T-helper 1 cell treated with Interleukin-12 subunit alpha and Interleukin-12 subunit beta and Interleukin-4 antibody, amounts not matched to agents 30 μg/mL and 1 μg/mL, for 36 hours (primary cell): Measurements from ENCODE around the gene FAM25A.
"Not testable (repeated sequence)": the region's sequence is repeated elsewhere in the genome, so short reads cannot be mapped to it uniquely, and the experiment has no call there.

Experiments used
- H3K27ac Mint-ChIP-seq: one replicate; pipeline ENCODE4 v1.8.0; 2021; ENCODE audit warnings: mild to moderate bottlenecking, mixed read lengths
- H3K27me3 Mint-ChIP-seq: one replicate; pipeline ENCODE4 v1.8.0; 2021; ENCODE audit warnings: low read depth, mixed read lengths
- H3K36me3 Mint-ChIP-seq: one replicate; pipeline ENCODE4 v1.8.0; 2021; ENCODE audit warnings: low read depth, mixed read lengths
- H3K4me1 Mint-ChIP-seq: one replicate; pipeline ENCODE4 v1.8.0; 2021; ENCODE audit warnings: low read depth, mixed read lengths
- H3K4me3 Mint-ChIP-seq: one replicate; pipeline ENCODE4 v1.8.0; 2021; ENCODE audit warnings: mild to moderate bottlenecking, moderate library complexity, mixed read lengths
- H3K9me3 Mint-ChIP-seq: one replicate; pipeline ENCODE4 v1.8.0; 2021; ENCODE audit warnings: mixed read lengths

The FAM25A gene

DNA sequence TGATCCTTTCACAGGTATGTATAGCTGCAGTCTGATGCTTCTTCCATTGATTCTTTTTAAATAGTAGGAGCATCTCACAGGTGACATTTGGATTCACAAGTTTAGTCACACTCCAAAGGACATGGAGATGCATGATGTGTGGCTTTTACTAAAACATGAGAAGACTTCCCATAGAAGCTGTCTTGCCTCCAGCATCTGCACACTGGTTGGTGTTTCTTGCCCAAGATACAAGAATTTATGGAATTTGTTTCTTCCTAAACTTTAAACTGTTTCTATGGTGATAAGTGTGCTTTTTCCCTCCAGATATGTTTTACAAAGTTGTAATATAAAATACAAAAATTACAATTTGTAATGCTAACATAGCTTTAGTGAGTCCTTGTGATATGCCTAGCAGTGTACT is 27.6 kb upstream of the FAM25A start:
- Mint-ChIP-seq H3K4me3 (no peak overlapping the region), H3K36me3 (no peaks in the 10 kb centered on the region), H3K27ac (no peak overlapping the region), H3K9me3 (no peaks in the 10 kb centered on the region), H3K27me3 (peaks cover 36% of the 10 kb centered on the region), H3K4me1 (no peaks in the 10 kb centered on the region)

- no peak overlapping the region for H3K27ac Mint-ChIP-seq
- no peaks in the 10 kb centered on the region for H3K36me3 Mint-ChIP-seq
- H3K9me3 Mint-ChIP-seq, result no peaks in the 10 kb centered on the region
- peaks cover 32% of the 10 kb centered on the region for H3K27me3 Mint-ChIP-seq
- H3K4me3 Mint-ChIP-seq, result no peak overlapping the region
- no peaks in the 10 kb centered on the region for H3K4me1 Mint-ChIP-seq
Measured at GRCh38 chr10:86992929-86993328, 27.2 kb upstream of the FAM25A start.

DNA sequence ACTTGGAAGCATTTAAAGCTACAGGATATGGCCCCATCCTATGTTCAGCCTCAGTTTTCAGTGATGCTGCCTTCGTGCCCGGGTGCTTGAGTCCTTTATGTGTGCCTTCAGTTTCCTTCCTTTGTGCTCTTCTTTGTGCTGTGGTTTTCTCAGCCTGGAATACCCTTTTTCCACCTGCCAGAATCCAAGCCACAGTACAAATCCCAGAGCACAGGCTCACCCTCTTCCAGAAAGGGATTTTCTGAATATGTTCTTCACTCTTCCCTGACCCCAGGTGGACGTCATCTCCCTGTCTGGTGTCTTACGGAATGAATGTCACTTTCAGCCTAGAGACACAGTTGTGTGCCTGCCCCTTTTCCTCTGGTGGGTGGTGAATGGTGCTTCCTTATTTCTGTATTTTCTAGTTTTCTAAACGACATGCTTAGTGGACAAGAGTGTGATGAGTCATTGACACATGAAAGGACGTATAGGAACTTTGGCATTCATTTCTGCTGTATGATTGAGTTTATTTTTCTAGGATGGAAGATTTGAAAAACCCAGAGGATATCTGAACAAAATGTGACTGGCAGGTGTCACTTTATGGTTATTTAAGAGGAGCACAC is 20.2 kb upstream of the FAM25A start:
- not testable (repeated sequence) for H3K36me3 Mint-ChIP-seq, H3K27me3 Mint-ChIP-seq, H3K4me3 Mint-ChIP-seq, H3K27ac Mint-ChIP-seq, H3K4me1 Mint-ChIP-seq, H3K9me3 Mint-ChIP-seq

DNA sequence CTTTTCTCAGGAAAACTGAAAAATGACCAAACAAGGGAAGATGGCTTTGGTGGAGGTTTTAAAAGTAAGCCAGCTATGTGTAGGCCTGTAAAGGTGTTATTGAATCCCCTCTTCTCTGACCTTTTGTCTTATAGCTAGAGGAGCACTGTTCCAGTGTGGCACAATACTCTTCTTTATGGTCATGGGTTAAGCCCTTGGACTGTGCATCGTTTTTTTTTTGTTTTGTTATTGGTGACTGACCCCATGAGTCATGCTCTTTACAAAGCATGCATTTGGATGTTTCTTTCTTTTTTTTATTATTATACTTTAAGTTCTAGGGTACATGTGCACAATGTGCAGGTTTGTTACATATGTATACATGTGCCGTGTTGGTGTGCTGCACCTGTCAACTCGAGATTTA is 19.6 kb upstream of the FAM25A start:
- Mint-ChIP-seq H3K9me3 (no peaks in the 10 kb centered on the region), H3K4me1 (no peaks in the 10 kb centered on the region), H3K27me3 (peaks cover 8% of the 10 kb centered on the region), H3K36me3 (no peaks in the 10 kb centered on the region), H3K4me3 (no peak overlapping the region), H3K27ac (no peak overlapping the region)

DNA sequence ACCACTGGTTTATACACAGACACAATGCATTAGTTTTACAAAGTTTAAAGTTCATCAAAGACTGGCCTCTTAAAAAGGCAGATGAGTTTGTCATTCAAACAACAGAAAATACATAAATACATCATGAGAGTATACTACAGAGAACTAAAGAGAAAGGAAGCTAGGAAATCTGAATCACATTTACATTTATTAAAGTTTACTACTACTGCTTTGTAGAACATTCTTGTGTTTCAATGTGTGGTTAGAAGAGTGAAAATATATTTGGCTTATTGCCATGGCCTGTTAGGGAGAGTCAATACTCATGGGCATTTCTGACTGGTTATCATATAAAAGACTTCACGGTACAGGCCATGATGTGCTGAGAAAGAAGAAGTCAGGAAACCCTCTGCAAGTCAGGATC is 13.0 kb upstream of the FAM25A start:
- H3K27ac Mint-ChIP-seq, H3K27me3 Mint-ChIP-seq, H3K36me3 Mint-ChIP-seq, H3K4me1 Mint-ChIP-seq, H3K4me3 Mint-ChIP-seq, H3K9me3 Mint-ChIP-seq: not testable (repeated sequence)

DNA sequence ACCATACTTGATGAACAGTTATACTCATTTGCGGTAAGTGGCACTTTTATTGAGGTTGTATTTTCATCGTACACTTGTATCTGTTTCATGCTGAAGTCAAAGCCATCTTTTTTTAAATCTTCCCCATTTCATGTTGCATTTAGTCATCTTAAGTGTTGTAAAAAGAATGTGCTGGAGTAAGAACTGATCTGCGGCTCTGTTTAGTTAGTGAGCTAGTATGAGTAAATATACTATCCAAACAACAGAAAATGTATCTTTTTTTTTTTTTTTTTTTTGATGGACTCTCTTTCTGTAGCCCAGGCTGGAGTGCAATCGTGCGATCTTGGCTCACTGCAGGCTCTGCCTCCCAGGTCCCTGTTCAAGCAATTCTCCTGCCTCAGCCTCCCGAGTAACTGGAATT is 12.4 kb upstream of the FAM25A start:
- not testable (repeated sequence) for H3K27me3 Mint-ChIP-seq, H3K4me1 Mint-ChIP-seq, H3K27ac Mint-ChIP-seq, H3K36me3 Mint-ChIP-seq, H3K4me3 Mint-ChIP-seq, H3K9me3 Mint-ChIP-seq

DNA sequence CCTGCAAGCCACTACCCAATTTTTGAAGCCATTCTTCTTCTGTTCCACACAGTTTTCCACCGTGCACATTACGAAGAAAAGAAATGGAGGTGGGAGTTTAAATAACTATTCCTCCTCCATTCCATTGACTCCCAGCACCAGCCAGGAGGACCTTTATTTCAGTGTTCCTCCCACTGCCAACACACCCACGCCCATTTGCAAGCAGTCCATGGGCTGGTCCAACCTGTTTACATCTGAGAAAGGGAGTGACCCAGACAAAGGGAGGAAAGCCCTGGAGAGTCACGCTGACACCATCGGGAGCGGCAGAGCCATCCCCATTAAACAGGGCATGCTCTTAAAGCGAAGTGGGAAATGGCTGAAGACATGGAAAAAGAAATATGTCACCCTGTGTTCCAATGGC is 11.8 kb upstream of the FAM25A start:
- H3K36me3 Mint-ChIP-seq, H3K4me3 Mint-ChIP-seq, H3K9me3 Mint-ChIP-seq, H3K27ac Mint-ChIP-seq, H3K4me1 Mint-ChIP-seq, H3K27me3 Mint-ChIP-seq: not testable (repeated sequence)

GRCh38 chr10:87009134-87009696 is 10.9 kb upstream of the FAM25A start:
- not testable (repeated sequence) for H3K4me3 Mint-ChIP-seq

GRCh38 chr10:87013528-87013927 is 6.6 kb upstream of the FAM25A start:
- not testable (repeated sequence) for H3K4me1 Mint-ChIP-seq, H3K4me3 Mint-ChIP-seq, H3K36me3 Mint-ChIP-seq, H3K27me3 Mint-ChIP-seq, H3K27ac Mint-ChIP-seq, H3K9me3 Mint-ChIP-seq

More at GRCh38 chr10:87009134-87009696, 10.9 kb upstream of the FAM25A start:
- H3K4me1 Mint-ChIP-seq, H3K9me3 Mint-ChIP-seq, H3K27ac Mint-ChIP-seq, H3K27me3 Mint-ChIP-seq, H3K36me3 Mint-ChIP-seq: not testable (repeated sequence)

- not testable (repeated sequence) for H3K27me3 Mint-ChIP-seq, H3K36me3 Mint-ChIP-seq, H3K9me3 Mint-ChIP-seq, H3K27ac Mint-ChIP-seq, H3K4me3 Mint-ChIP-seq, H3K4me1 Mint-ChIP-seq
Measured at GRCh38 chr10:87014986-87015716, 4.9 kb upstream of the FAM25A start.

DNA sequence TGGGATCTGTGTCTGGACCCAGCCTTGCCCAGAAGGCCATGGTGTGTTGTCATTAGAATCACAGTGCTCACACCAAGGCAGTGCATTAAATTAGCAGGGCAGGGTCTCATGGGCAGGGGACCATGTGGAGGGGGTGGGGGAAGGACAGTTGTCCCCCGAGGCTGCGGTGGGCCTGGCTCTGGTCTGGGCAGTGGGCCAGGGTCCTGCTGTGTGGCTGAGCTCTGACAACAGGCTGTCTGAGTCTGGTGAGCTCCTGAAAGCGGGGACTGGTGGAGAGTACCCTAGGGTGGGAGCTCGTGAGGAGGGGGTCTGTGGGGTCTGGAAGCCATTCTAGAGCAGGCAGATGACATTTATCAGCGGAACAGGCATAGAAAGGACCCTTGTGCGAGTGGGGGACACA is 2.0 kb upstream of the FAM25A start:
- H3K27me3 Mint-ChIP-seq, H3K36me3 Mint-ChIP-seq, H3K27ac Mint-ChIP-seq, H3K4me1 Mint-ChIP-seq, H3K9me3 Mint-ChIP-seq, H3K4me3 Mint-ChIP-seq: not testable (repeated sequence)

- not testable (repeated sequence) for H3K4me3 Mint-ChIP-seq, H3K4me1 Mint-ChIP-seq, H3K27ac Mint-ChIP-seq, H3K36me3 Mint-ChIP-seq, H3K27me3 Mint-ChIP-seq, H3K9me3 Mint-ChIP-seq
Measured at GRCh38 chr10:87019066-87019465, 1.0 kb upstream of the FAM25A start.

- not testable (repeated sequence) for H3K4me3 Mint-ChIP-seq, H3K9me3 Mint-ChIP-seq, H3K27me3 Mint-ChIP-seq, H3K4me1 Mint-ChIP-seq, H3K27ac Mint-ChIP-seq, H3K36me3 Mint-ChIP-seq
Measured at GRCh38 chr10:87019504-87019903, 590 bp upstream of the FAM25A start.

- H3K27me3 Mint-ChIP-seq, H3K36me3 Mint-ChIP-seq, H3K9me3 Mint-ChIP-seq, H3K4me1 Mint-ChIP-seq, H3K4me3 Mint-ChIP-seq: not testable (repeated sequence)
- H3K27ac Mint-ChIP-seq, result peak overlapping the region; percentile 67
Measured at GRCh38 chr10:87025285-87025958, 5.3 kb downstream of the FAM25A start.

DNA sequence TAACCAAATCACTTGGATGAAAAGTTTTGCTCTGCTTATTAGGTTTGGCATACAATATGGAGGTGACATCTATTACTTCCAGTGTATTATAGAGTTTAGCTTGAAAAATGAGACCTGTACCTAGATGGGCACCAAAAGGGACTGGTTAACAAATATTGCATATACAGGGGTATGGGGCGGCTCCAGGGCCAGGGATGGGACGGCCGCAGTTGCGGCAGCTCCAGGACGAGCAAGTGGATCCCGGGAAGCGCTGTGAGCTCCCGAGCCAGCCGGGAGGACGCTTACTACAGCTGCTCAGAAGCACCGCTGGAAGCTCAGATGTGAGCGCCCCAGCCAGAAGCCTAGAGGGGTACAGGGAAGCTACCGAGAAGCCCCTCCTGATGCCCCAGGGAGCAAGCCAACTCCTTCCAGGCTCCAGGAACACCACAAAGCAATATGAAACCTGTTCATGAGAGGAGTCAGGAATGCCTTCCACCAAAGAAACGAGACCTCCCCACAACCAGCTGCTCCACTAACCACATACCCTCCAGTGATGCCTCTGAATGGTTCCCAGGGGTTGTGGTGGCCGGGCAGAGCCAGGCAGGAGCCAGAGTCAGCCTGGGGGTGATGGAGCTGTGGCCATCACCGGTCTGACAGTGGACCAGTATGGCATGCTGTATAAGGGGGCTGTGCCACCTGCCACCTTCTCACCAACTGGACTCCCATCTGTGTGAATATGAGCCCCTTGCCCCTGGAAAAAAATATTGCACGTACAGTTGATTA is 6.8 kb downstream of the FAM25A start:
- not testable (repeated sequence) for H3K36me3 Mint-ChIP-seq, H3K27ac Mint-ChIP-seq, H3K9me3 Mint-ChIP-seq, H3K4me3 Mint-ChIP-seq, H3K27me3 Mint-ChIP-seq, H3K4me1 Mint-ChIP-seq
